Liver (tissue), 9 donors: ENCODE measurements around the gene LDB2. TPM values are rescaled to one million over a fixed set of nuclear protein-coding genes. Genes with fewer than 3 reads are reported as not detected.

Experiments used
- DNase-seq: peaks from one replicate; pipeline ENCODE4 v3.0.0-alpha.2; 2017; ENCODE audit warnings: low spot score
- H3K27ac ChIP-seq, 2 donors: one replicate each; pipeline ENCODE4 v1.7.0; 2013; ENCODE audit warnings: inconsistent platforms in 2 of 2, low read length in 2 of 2, control low read depth in 1 of 2, low read depth in 1 of 2, mild to moderate bottlenecking in 1 of 2
- H3K27me3 ChIP-seq, 4 donors: one replicate each; pipeline versions ENCODE4 v1.6.1 to v1.7.0; 2013; ENCODE audit warnings: low read length in 3 of 4, inconsistent platforms in 1 of 4, mild to moderate bottlenecking in 1 of 4, moderate library complexity in 1 of 4; ENCODE audit not compliant: control insufficient read depth in 4 of 4, insufficient read depth in 4 of 4
- H3K36me3 ChIP-seq, 4 donors: one replicate each; pipeline versions ENCODE4 v1.6.1 to v1.7.0; 2013; ENCODE audit warnings: low read length in 3 of 4, mild to moderate bottlenecking in 3 of 4, low read depth in 1 of 4, moderate library complexity in 1 of 4; ENCODE audit not compliant: control insufficient read depth in 4 of 4, insufficient read depth in 3 of 4
- H3K4me1 ChIP-seq, 4 donors: one replicate each; pipeline versions ENCODE4 v1.6.1 to v1.7.0; 2013; ENCODE audit warnings: low read length in 3 of 4, mild to moderate bottlenecking in 3 of 4, moderate library complexity in 1 of 4; ENCODE audit not compliant: control insufficient read depth in 4 of 4, insufficient read depth in 4 of 4
- H3K4me3 ChIP-seq, 3 donors: one replicate each; pipeline versions ENCODE4 v1.6.1 to v1.7.0; 2013; ENCODE audit warnings: low read length in 3 of 3, control low read depth in 1 of 3, low read depth in 1 of 3, mild to moderate bottlenecking in 1 of 3
- H3K9ac ChIP-seq, 2 donors: one replicate each; pipeline ENCODE4 v1.7.0; 2013; ENCODE audit warnings: low read length in 2 of 2, mild to moderate bottlenecking in 2 of 2, moderate library complexity in 2 of 2, control low read depth in 1 of 2, low read depth in 1 of 2
- H3K9me3 ChIP-seq, 4 donors: one replicate each; pipeline versions ENCODE4 v1.6.1 to v1.7.0; 2013; ENCODE audit warnings: low read length in 3 of 4; ENCODE audit not compliant: control insufficient read depth in 4 of 4
- EGR1 ChIP-seq, 2 donors: IDR thresholded peaks; 2 replicates each; pipeline ENCODE4 v1.6.1; 2016 to 2018; ENCODE audit warnings: antibody characterized with exemption in 2 of 2, low read depth in 2 of 2
- FOXA2 ChIP-seq: IDR thresholded peaks from 2 replicates; pipeline ENCODE4 v1.6.1; 2016; ENCODE audit warnings: antibody characterized with exemption
- GABPA ChIP-seq, 2 donors: IDR thresholded peaks in 1 of 2; conservative IDR thresholded peaks in 1 of 2; 2 replicates each; pipeline ENCODE4 v1.6.1; 2016; ENCODE audit warnings: antibody characterized with exemption in 2 of 2, mild to moderate bottlenecking in 1 of 2, moderate library complexity in 1 of 2
- HNF4A ChIP-seq, 2 donors: conservative IDR thresholded peaks; 2 replicates each; pipeline ENCODE4 v1.6.1; 2016; ENCODE audit warnings: antibody characterized with exemption in 2 of 2, mild to moderate bottlenecking in 2 of 2
- HNF4G ChIP-seq: IDR thresholded peaks from 2 replicates; pipeline ENCODE4 v1.6.1; 2016; ENCODE audit warnings: antibody characterized with exemption
- JUND ChIP-seq, 2 donors: IDR thresholded peaks; 2 replicates each; pipeline ENCODE4 v1.6.1; 2016; ENCODE audit warnings: antibody characterized with exemption in 2 of 2
- NR2F2 ChIP-seq: IDR thresholded peaks from 2 replicates; pipeline ENCODE4 v1.6.1; 2016; ENCODE audit warnings: antibody characterized with exemption
- RXRA ChIP-seq, 2 donors: IDR thresholded peaks; 2 replicates each; pipeline ENCODE4 v1.6.1; 2017 to 2018; ENCODE audit warnings: antibody characterized with exemption in 2 of 2, mild to moderate bottlenecking in 1 of 2
- SP1 ChIP-seq: IDR thresholded peaks from 2 replicates; pipeline ENCODE4 v1.6.1; 2018; ENCODE audit warnings: antibody characterized with exemption, mild to moderate bottlenecking
- YY1 ChIP-seq: IDR thresholded peaks from 2 replicates; pipeline ENCODE4 v1.6.1; 2016; ENCODE audit warnings: antibody characterized with exemption, mild to moderate bottlenecking
- whole genome bisulfite sequencing: extraction: QIAGEN DNeasy Blood & Tissue Kit; methylation state at CpG from one replicate; pipeline ENCODE4 v1.1.7; 2013; 5-methylcytosine and 5-hydroxymethylcytosine counted together
- polyA plus RNA-seq, 2 donors: library from polyadenylated mRNA; stranded (reverse) in 1 of 2; unstranded in 1 of 2; fragments of 200-250 nt in 1 of 2; fragments of >200 nt in 1 of 2; fragmentation: Nextera tagmentation in 1 of 2; extraction: Ambion mirVana in 1 of 2; gene quantifications; one replicate each; pipeline versions ENCODE4 v1.2.1 to v1.2.3, GENCODE V29; 2013 to 2015
- total RNA-seq, 2 donors: library from RNA; depleted of rRNA; stranded (reverse); fragments of >200 nt; gene quantifications; one replicate each; pipeline ENCODE4 v1.2.3, GENCODE V29; 2014
- TF ChIP-seq, protein P1 (sequence below): IDR thresholded peaks from 2 replicates; pipeline ENCODE4 v1.6.1; 2016; ENCODE audit warnings: antibody characterized with exemption
- TF ChIP-seq, protein P2 (sequence below): fragments of 150-350 bp; IDR thresholded peaks from 2 replicates; pipeline ENCODE4 v1.5.1; 2017; ENCODE audit warnings: improper control_type of control experiment, low read depth, low read length; ENCODE audit not compliant: missing input control
- TF ChIP-seq, protein P3 (sequence below): IDR thresholded peaks from 2 replicates; pipeline ENCODE4 v1.6.1; 2016; ENCODE audit warnings: antibody characterized with exemption, mild to moderate bottlenecking
- TF ChIP-seq, protein P4 (sequence below): IDR thresholded peaks from 2 replicates; pipeline ENCODE4 v1.6.1; 2016; ENCODE audit warnings: antibody characterized with exemption
- donor health status: healthy.
- donor health status: healthy.
- donor health status: healthy.
- donor health status: healthy.
- donor health status: healthy.

Gene LDB2
- total and polyA plus RNA-seq, 4 donors, result 7.4 to 31.9 (median 16.8) TPM

DNA sequence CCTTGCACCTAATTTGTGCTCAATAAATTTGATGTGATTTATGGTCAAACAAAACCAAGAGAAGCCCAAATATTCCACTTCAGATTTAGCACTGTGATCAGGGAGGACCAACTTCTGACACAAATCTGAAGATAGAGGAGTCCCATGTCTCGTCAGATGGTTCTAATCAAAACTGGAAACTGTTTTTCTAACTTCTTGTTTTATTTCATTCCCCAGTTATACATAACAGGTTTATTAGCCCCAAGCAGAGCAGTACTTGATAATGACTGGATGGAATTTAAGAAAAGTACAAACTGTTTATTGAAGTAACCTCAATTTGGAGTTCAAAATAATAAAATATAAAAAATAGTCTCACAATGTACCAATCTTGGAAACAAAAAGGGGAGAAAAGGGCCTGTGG is 310.3 kb downstream of the LDB2 start:
- Histone ChIP-seq H3K9ac (no peak overlapping the region), H3K27ac (no peak overlapping the region), H3K4me3 (no peak overlapping the region), H3K4me1 (no peaks in the 10 kb centered on the region), H3K36me3 (no peaks in the 10 kb centered on the region), H3K27me3 (peaks cover 0 to 3% (median 0%) of the 10 kb centered on the region in 4 donors), H3K9me3 (no peaks in the 10 kb centered on the region)
- 78% methylated on average over 1 of the region's 1 CpG for WGBS
- TF ChIP-seq EGR1 (IDR thresholded peaks at IDR 0.05; ENCODE audit: low read depth in 2 of 2) (no peak), GABPA (IDR thresholded peaks at IDR 0.05 in 1 of 2, conservative IDR thresholded peaks at IDR 0.05 in 1 of 2) (no peak), NR2F2 (no peak), YY1 (no peak), HNF4G (no peak), FOXA2 (no peak), SP1 (no peak)
- TF ChIP-seq, protein P1, sequence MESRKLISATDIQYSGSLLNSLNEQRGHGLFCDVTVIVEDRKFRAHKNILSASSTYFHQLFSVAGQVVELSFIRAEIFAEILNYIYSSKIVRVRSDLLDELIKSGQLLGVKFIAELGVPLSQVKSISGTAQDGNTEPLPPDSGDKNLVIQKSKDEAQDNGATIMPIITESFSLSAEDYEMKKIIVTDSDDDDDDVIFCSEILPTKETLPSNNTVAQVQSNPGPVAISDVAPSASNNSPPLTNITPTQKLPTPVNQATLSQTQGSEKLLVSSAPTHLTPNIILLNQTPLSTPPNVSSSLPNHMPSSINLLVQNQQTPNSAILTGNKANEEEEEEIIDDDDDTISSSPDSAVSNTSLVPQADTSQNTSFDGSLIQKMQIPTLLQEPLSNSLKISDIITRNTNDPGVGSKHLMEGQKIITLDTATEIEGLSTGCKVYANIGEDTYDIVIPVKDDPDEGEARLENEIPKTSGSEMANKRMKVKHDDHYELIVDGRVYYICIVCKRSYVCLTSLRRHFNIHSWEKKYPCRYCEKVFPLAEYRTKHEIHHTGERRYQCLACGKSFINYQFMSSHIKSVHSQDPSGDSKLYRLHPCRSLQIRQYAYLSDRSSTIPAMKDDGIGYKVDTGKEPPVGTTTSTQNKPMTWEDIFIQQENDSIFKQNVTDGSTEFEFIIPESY, result no peak
- DNase-seq, result no peak

DNA sequence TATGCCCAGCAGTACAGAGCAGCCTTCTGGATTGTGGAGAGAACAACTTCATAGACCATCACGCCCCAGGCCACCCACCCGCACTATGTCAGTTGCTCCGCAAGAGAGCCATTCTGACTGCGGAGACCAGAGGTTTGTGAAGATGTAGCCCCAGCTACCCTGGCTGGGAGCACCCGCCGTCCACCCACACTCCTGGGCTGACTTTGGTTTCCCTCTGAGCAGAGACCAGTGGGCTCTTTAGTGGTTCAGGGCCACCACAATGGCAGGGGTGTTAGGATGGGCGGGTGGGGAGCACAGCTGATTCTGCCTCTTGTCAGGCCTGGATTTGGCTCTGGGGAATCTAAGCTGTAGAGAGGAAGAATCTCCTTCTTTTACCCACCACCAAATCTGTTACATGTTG is 313.4 kb downstream of the LDB2 start:
- H3K9ac ChIP-seq, result no peak overlapping the region
- DNase-seq, result no peak
- WGBS, result 87% methylated on average over 7 of the region's 7 CpGs
- H3K4me1 ChIP-seq, result no peaks in the 10 kb centered on the region
- TF ChIP-seq, protein P2, sequence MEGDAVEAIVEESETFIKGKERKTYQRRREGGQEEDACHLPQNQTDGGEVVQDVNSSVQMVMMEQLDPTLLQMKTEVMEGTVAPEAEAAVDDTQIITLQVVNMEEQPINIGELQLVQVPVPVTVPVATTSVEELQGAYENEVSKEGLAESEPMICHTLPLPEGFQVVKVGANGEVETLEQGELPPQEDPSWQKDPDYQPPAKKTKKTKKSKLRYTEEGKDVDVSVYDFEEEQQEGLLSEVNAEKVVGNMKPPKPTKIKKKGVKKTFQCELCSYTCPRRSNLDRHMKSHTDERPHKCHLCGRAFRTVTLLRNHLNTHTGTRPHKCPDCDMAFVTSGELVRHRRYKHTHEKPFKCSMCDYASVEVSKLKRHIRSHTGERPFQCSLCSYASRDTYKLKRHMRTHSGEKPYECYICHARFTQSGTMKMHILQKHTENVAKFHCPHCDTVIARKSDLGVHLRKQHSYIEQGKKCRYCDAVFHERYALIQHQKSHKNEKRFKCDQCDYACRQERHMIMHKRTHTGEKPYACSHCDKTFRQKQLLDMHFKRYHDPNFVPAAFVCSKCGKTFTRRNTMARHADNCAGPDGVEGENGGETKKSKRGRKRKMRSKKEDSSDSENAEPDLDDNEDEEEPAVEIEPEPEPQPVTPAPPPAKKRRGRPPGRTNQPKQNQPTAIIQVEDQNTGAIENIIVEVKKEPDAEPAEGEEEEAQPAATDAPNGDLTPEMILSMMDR, result no peak
- TF ChIP-seq, protein P3, sequence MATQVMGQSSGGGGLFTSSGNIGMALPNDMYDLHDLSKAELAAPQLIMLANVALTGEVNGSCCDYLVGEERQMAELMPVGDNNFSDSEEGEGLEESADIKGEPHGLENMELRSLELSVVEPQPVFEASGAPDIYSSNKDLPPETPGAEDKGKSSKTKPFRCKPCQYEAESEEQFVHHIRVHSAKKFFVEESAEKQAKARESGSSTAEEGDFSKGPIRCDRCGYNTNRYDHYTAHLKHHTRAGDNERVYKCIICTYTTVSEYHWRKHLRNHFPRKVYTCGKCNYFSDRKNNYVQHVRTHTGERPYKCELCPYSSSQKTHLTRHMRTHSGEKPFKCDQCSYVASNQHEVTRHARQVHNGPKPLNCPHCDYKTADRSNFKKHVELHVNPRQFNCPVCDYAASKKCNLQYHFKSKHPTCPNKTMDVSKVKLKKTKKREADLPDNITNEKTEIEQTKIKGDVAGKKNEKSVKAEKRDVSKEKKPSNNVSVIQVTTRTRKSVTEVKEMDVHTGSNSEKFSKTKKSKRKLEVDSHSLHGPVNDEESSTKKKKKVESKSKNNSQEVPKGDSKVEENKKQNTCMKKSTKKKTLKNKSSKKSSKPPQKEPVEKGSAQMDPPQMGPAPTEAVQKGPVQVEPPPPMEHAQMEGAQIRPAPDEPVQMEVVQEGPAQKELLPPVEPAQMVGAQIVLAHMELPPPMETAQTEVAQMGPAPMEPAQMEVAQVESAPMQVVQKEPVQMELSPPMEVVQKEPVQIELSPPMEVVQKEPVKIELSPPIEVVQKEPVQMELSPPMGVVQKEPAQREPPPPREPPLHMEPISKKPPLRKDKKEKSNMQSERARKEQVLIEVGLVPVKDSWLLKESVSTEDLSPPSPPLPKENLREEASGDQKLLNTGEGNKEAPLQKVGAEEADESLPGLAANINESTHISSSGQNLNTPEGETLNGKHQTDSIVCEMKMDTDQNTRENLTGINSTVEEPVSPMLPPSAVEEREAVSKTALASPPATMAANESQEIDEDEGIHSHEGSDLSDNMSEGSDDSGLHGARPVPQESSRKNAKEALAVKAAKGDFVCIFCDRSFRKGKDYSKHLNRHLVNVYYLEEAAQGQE, result no peak
- TF ChIP-seq JUND (IDR thresholded peaks at IDR 0.05) (no peak), YY1 (no peak), HNF4A (conservative IDR thresholded peaks at IDR 0.05) (no peak), GABPA (IDR thresholded peaks at IDR 0.05 in 1 of 2, conservative IDR thresholded peaks at IDR 0.05 in 1 of 2) (no peak), RXRA (IDR thresholded peaks at IDR 0.05) (no peak), FOXA2 (no peak), EGR1 (IDR thresholded peaks at IDR 0.05; ENCODE audit: low read depth in 2 of 2) (no peak)
- TF ChIP-seq, protein P4, sequence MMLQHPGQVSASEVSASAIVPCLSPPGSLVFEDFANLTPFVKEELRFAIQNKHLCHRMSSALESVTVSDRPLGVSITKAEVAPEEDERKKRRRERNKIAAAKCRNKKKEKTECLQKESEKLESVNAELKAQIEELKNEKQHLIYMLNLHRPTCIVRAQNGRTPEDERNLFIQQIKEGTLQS, result no peak
- no peaks in the 10 kb centered on the region for H3K36me3 ChIP-seq
- H3K27me3 ChIP-seq, result peaks cover 0 to 3% (median 0%) of the 10 kb centered on the region in 4 donors
- H3K9me3 ChIP-seq, result no peaks in the 10 kb centered on the region
- no peak overlapping the region for H3K4me3 ChIP-seq
- no peak overlapping the region for H3K27ac ChIP-seq
